Neural cell (in vitro differentiated cells): ENCODE results near the gene INTS7. TPM values are rescaled to one million over a fixed set of nuclear protein-coding genes. Genes with fewer than 3 reads are reported as not detected.

Experiments
- H2AFZ ChIP-seq: fragments of 200-600, 300-800 bp; sonication (generic), shearing (Covaris generic); 2 replicates; pipeline ENCODE4 v1.6.0; 2014; ENCODE audit warnings: low read depth, mild to moderate bottlenecking, antibody characterized with exemption, low read length, moderate library complexity
- H3F3A ChIP-seq: fragments of 200-600 bp; shearing (Covaris generic); 2 replicates; pipeline ENCODE4 v1.6.1; 2016; ENCODE audit warnings: mild to moderate bottlenecking, moderate library complexity, mixed read lengths, antibody characterized with exemption, low read length; ENCODE audit not compliant: insufficient read depth, poor library complexity, severe bottlenecking
- H3K27ac ChIP-seq: fragments of 200-600, 300-800 bp; sonication (generic), shearing (Covaris generic); 2 replicates; pipeline ENCODE4 v1.5.1; 2014; ENCODE audit warnings: mild to moderate bottlenecking, low read length, moderate library complexity
- H3K27me3 ChIP-seq: fragments of 300-800, 200-600 bp; sonication (generic), shearing (Covaris generic); 2 replicates; pipeline ENCODE4 v1.6.0; 2014; ENCODE audit warnings: mild to moderate bottlenecking, low read depth, low read length, moderate library complexity; ENCODE audit not compliant: insufficient read depth
- H3K36me3 ChIP-seq: fragments of 300-800, 200-600 bp; sonication (generic), shearing (Covaris generic); 2 replicates; pipeline ENCODE4 v1.5.1; 2014; ENCODE audit warnings: mild to moderate bottlenecking, antibody characterized with exemption, low read length, moderate library complexity; ENCODE audit not compliant: insufficient read depth
- H3K4me2 ChIP-seq: fragments of 300-800, 200-600 bp; sonication (generic), shearing (Covaris generic); 2 replicates; pipeline ENCODE4 v1.6.0; 2014; ENCODE audit warnings: mild to moderate bottlenecking, low read length
- H3K4me3 ChIP-seq: fragments of 300-800, 200-600 bp; sonication (generic), shearing (Covaris generic); 2 replicates; pipeline ENCODE4 v1.5.1; 2014; ENCODE audit warnings: mild to moderate bottlenecking, low read length, moderate library complexity
- H3K79me2 ChIP-seq: fragments of 200-600 bp; shearing (Covaris generic); replicated peaks from 2 replicates; pipeline ENCODE4 v1.6.0; 2014; ENCODE audit warnings: mild to moderate bottlenecking, low read length, moderate library complexity; ENCODE audit not compliant: insufficient read depth
- H3K9ac ChIP-seq: fragments of 300-800, 200-600 bp; sonication (generic), shearing (Covaris generic); 2 replicates; pipeline ENCODE4 v1.6.1; 2016; ENCODE audit warnings: mild to moderate bottlenecking, low read length, mixed read lengths
- H3K9me2 ChIP-seq: fragments of 200-600 bp; shearing (Covaris generic); 2 replicates; pipeline ENCODE4 v1.6.1; 2016; ENCODE audit warnings: mild to moderate bottlenecking, low read length, mixed read lengths; ENCODE audit not compliant: insufficient read depth
- H3K9me3 ChIP-seq: fragments of 200-600, 300-800 bp; sonication (generic), shearing (Covaris generic); 2 replicates; pipeline ENCODE4 v1.6.1; 2016; ENCODE audit warnings: mild to moderate bottlenecking, mixed run types, low read length, moderate library complexity, mixed read lengths
- H4K20me1 ChIP-seq: fragments of 200-600 bp; shearing (Covaris generic); 2 replicates; pipeline ENCODE4 v1.6.1; 2016; ENCODE audit warnings: mild to moderate bottlenecking, mixed run types; ENCODE audit not compliant: insufficient read depth
- CTCF ChIP-seq: fragments of 450-650 bp; IDR thresholded peaks from 2 replicates; pipeline ENCODE4 v1.5.1; 2014; ENCODE audit warnings: antibody characterized with exemption, mild to moderate bottlenecking, moderate library complexity; ENCODE audit not compliant: poor library complexity, severe bottlenecking
- EP300 ChIP-seq: fragments of 450-650 bp; conservative IDR thresholded peaks from 2 replicates; pipeline ENCODE4 v1.6.1; 2014; ENCODE audit warnings: antibody characterized with exemption, mild to moderate bottlenecking, moderate library complexity; ENCODE audit not compliant: poor library complexity, severe bottlenecking
- EZH2 ChIP-seq: fragments of 200-600, 300-800 bp; shearing (Covaris generic), sonication (generic); IDR thresholded peaks from 2 replicates; pipeline ENCODE4 v1.6.1; 2014; ENCODE audit warnings: antibody characterized with exemption, low read length, borderline replicate concordance, mild to moderate bottlenecking; ENCODE audit not compliant: insufficient read depth, poor library complexity, severe bottlenecking
- MXI1 ChIP-seq: fragments of 450-650 bp; conservative IDR thresholded peaks from 2 replicates; pipeline ENCODE4 v1.6.1; 2014; ENCODE audit warnings: antibody characterized with exemption, mild to moderate bottlenecking; ENCODE audit not compliant: poor library complexity, severe bottlenecking
- POLR2AphosphoS5 ChIP-seq: IDR thresholded peaks from 2 replicates; pipeline ENCODE4 v1.6.1; 2012
- RAD21 ChIP-seq: fragments of 450-650 bp; conservative IDR thresholded peaks from 2 replicates; pipeline ENCODE4 v1.6.1; 2014; ENCODE audit warnings: antibody characterized with exemption, mild to moderate bottlenecking, moderate library complexity
- REST ChIP-seq: IDR thresholded peaks from 2 replicates; pipeline ENCODE4 v1.6.1; 2012; ENCODE audit warnings: borderline replicate concordance
- SMC3 ChIP-seq: fragments of 450-650 bp; conservative IDR thresholded peaks from 2 replicates; pipeline ENCODE4 v1.6.1; 2014; ENCODE audit warnings: antibody characterized with exemption, mild to moderate bottlenecking, moderate library complexity; ENCODE audit not compliant: poor library complexity
- TAF1 ChIP-seq: IDR thresholded peaks from 2 replicates; pipeline ENCODE4 v1.6.1; 2012; ENCODE audit warnings: low read depth
- polyA plus RNA-seq: library from polyadenylated mRNA; depleted of rRNA; stranded (reverse); fragments of >200 nt; gene quantifications from 2 replicates; pipeline ENCODE4 v1.2.3, GENCODE V29; 2014

INTS7 gene
- polyA plus RNA-seq, 1 donor from 2014 or later = 23.6 TPM

DNA sequence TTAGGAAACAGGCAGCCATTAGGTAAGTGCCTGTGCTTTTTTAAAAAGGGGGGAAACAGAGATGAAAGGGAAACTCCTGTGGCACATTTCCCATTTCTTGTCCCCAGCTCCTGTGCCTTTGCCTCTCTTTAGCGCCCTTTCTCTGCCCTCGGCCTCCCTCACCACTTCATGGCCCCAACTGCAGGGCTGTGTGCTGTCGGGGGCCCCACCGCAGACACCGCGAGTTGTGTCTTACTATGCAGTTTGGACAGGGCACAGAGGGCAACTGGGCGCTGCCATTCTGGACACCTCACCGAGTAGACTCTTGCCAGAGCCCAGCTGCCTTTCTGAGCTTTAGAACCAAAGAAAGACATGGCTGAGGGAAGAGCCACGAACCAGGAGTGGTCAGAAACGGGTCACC, 111.1 kb downstream of the INTS7 start:
- Histone ChIP-seq H3F3A (no peaks in the 10 kb centered on the region), H3K9ac (no peak overlapping the region), H3K27me3 (no peaks in the 10 kb centered on the region), H3K4me2 (no peak overlapping the region), H2AFZ (no peak overlapping the region), H3K9me2 (no peaks in the 10 kb centered on the region), H4K20me1 (no peaks in the 10 kb centered on the region), H3K36me3 (no peaks in the 10 kb centered on the region), H3K27ac (no peak overlapping the region), H3K4me3 (no peak overlapping the region), H3K79me2 (no peaks in the 10 kb centered on the region), H3K9me3 (no peaks in the 10 kb centered on the region)
- no peak for TF ChIP-seq MXI1
- no peak for TF ChIP-seq CTCF

DNA sequence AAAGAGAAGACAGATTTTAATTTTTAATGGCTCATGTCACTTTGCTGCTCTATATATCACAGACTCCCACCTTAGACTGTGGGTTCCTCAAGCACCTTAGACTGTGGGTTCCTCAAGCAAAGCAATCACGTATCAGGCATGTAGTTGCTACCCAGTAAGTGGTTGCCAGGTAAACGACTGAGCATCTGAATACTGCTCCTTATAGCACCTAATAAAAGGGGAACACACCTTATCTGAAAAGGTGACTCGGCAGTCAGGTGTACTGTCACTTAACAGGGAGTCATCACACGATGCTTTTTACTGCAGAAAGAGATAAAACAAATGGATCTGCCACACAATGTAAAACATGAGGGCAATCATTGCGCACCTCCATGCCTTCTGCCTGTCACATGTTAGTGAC, 112.3 kb downstream of the INTS7 start:
- Histone ChIP-seq H4K20me1 (no peaks in the 10 kb centered on the region), H3K4me3 (no peak overlapping the region), H3K4me2 (no peak overlapping the region), H3K27me3 (no peaks in the 10 kb centered on the region), H3K9me3 (no peaks in the 10 kb centered on the region), H3K27ac (no peak overlapping the region), H3K36me3 (no peaks in the 10 kb centered on the region), H2AFZ (no peak overlapping the region), H3K79me2 (no peaks in the 10 kb centered on the region), H3F3A (no peaks in the 10 kb centered on the region), H3K9ac (no peak overlapping the region), H3K9me2 (no peaks in the 10 kb centered on the region)
- TF ChIP-seq EP300 (no peak), SMC3 (no peak), RAD21 (no peak), CTCF (no peak), EZH2 (no peak), TAF1 (no peak), POLR2AphosphoS5 (no peak), MXI1 (no peak), REST (no peak)
